Esophagus squamous epithelium (tissue), 5 donors: Measurements from ENCODE around the gene ALS2. TPM values are rescaled to one million over a fixed set of nuclear protein-coding genes. Genes with fewer than 3 reads are reported as not detected.

ENCODE experiments used
- DNase-seq: peaks from one replicate; lab custom pipeline; 2025; lab: John Stamatoyannopoulos, UW
- H3K27ac ChIP-seq, 4 donors: fragments of 200-600 bp; sonication (generic); one replicate each; pipeline ENCODE4 v1.5.1; 2016 to 2019; ENCODE audit warnings: mild to moderate bottlenecking in 1 of 4
- H3K27me3 ChIP-seq, 4 donors: fragments of 200-600 bp; sonication (generic); 1 replicate in 3 of 4; 2 replicates in 1 of 4; pipeline versions ENCODE4 v1.5.1 to v1.6.0; 2017 to 2021; ENCODE audit warnings: antibody characterized with exemption in 1 of 4
- H3K36me3 ChIP-seq, 3 donors: fragments of 200-600 bp; sonication (generic); one replicate each; pipeline ENCODE4 v1.5.1; 2016 to 2019
- H3K4me1 ChIP-seq, 3 donors: fragments of 200-600 bp; sonication (generic); one replicate each; pipeline ENCODE4 v1.5.1; 2017 to 2019
- H3K4me3 ChIP-seq, 4 donors: fragments of 200-600 bp; sonication (generic); 1 replicate in 3 of 4; 2 replicates in 1 of 4; pipeline ENCODE4 v1.5.1; 2016 to 2019; ENCODE audit warnings: mild to moderate bottlenecking in 2 of 4, moderate library complexity in 1 of 4
- H3K9me3 ChIP-seq, 3 donors: fragments of 200-600 bp; sonication (generic); one replicate each; pipeline ENCODE4 v1.5.1; 2016 to 2019
- CTCF ChIP-seq, 6 experiments: fragments of 450-650 bp in 4 of 6; fragments of 200-600 bp in 2 of 6; sonication (generic) in 2 of 6; IDR thresholded peaks; one replicate each; pipeline ENCODE4 v1.5.1; 2016 to 2019; ENCODE audit warnings: antibody characterized with exemption in 6 of 6, mild to moderate bottlenecking in 4 of 6, moderate library complexity in 4 of 6
- POLR2A ChIP-seq, 4 donors: fragments of 450-650 bp; IDR thresholded peaks; one replicate each; pipeline ENCODE4 v1.6.1; 2017; ENCODE audit warnings: antibody characterized with exemption in 4 of 4, mild to moderate bottlenecking in 4 of 4, moderate library complexity in 3 of 4
- WGBS, 2 donors: methylation state at CpG; one replicate each; pipeline ENCODE4 v1.1.5; 2018; 5-methylcytosine and 5-hydroxymethylcytosine counted together
- intact Hi-C: fragments of 100-400 bp; cut with DNase I; formaldehyde crosslinking; loops from one replicate; pipeline ENCODE4 v1.15.0; 2022
- small RNA-seq, 4 donors: library from RNA; depleted of rRNA; stranded (forward); fragments of <200 nt; gene quantifications; one replicate each; pipeline ENCODE3, GENCODE V24; 2016
- total RNA-seq, 4 donors: library from RNA; depleted of rRNA; stranded (reverse); fragments of >200 nt; gene quantifications; one replicate each; pipeline ENCODE4 v1.1.0, GENCODE V29; 2016
- donor health status: DM: yes; HTN: yes; CAD: no.

Gene ALS2
- total RNA-seq, 4 donors from 2014 or later: 7.0 to 15.1 (median 8.5) TPM

GRCh38 chr2:201654616-201655384, 125.9 kb downstream of the ALS2 start:
- TF ChIP-seq POLR2A (IDR thresholded peaks at IDR 0.05): no peak
- TF ChIP-seq CTCF (IDR thresholded peaks at IDR 0.05): no peak
- no peak for DNase-seq
- peaks cover 2 to 6% (median 4%) of the 10 kb centered on the region in 3 donors for H3K4me1 ChIP-seq
- no peak overlapping the region for H3K27ac ChIP-seq
- no peaks in the 10 kb centered on the region for H3K27me3 ChIP-seq
- no peaks in the 10 kb centered on the region for H3K36me3 ChIP-seq
- H3K4me3 ChIP-seq: no peak overlapping the region
- no peaks in the 10 kb centered on the region for H3K9me3 ChIP-seq
- intact Hi-C loops: no loop called here
- WGBS, 2 donors: 83 to 86% methylated on average over 5 of the region's 5 CpGs

GRCh38 chr2:201653221-201653620, 127.5 kb downstream of the ALS2 start:
- no peak for DNase-seq
- Histone ChIP-seq H3K27me3 (no peaks in the 10 kb centered on the region), H3K9me3 (no peaks in the 10 kb centered on the region), H3K36me3 (no peaks in the 10 kb centered on the region), H3K4me3 (no peak overlapping the region), H3K27ac (peak overlapping the region in 1 of 4 donors; percentile 47), H3K4me1 (peaks cover 2 to 6% (median 4%) of the 10 kb centered on the region in 3 donors)
- intact Hi-C loops: no loop called here
- 68 to 70% methylated on average over 6 of the region's 6 CpGs for WGBS, 2 donors
- no peak for TF ChIP-seq CTCF (IDR thresholded peaks at IDR 0.05)
- no peak for TF ChIP-seq POLR2A (IDR thresholded peaks at IDR 0.05)

Small RNA genes lying within 50 kb of the gene (small RNA-seq; reads per million reads assigned to genes)
- gene RF00019 (0 reads per million in 4 donors), gene UBE2V1P11 (0 reads per million in 4 donors)

Other genes starting within 250 kb of the ALS2 start
- 10 to 100 TPM; 12.8 to 43.3 (median 26.8) TPM for gene TMEM237, start 137.4 kb downstream of the ALS2 start, total RNA-seq
- under 1 TPM in 1 of 4 donors, not detected in 3; 0.19 TPM for gene MPP4, start 82.3 kb downstream of the ALS2 start, total RNA-seq
- gene CDK15, start 25.6 kb upstream of the ALS2 start, total RNA-seq: 1 to 10 TPM in 1 of 4 donors, under 1 TPM in 1, not detected in 2; 0.23 to 6.1 TPM